ENCODE results near the gene NCOA3. TPM values are rescaled to one million over a fixed set of nuclear protein-coding genes. Genes with fewer than 3 reads are reported as not detected.

NCOA3 gene
- total RNA-seq, 1 experiment from 2014 or later: 23.3 TPM

- no peak overlapping the region for H3K23ac ChIP-seq (ENCODE audit: insufficient read length, low read depth, low read length)
- Mint-ChIP-seq H3K4me1 (peaks cover 2 to 3% of the 10 kb centered on the region in 2 experiments; a peak in 2 of 4 replicates), H3K36me3 (ENCODE audit: insufficient read depth in 1 of 3, low read depth in 3 of 3) (no peaks in the 10 kb centered on the region), H3K4me3 (no peak overlapping the region), H3K9me3 (no peaks in the 10 kb centered on the region), H3K27me3 (ENCODE audit: low read depth) (no peaks in the 10 kb centered on the region), H3K27ac (peak overlapping the region in 1 of 3 experiments; percentile 6; a peak in 1 of 7 replicates)
- no peak overlapping the region for H3T11ph ChIP-seq (ENCODE audit: low read length)
- H4K8ac ChIP-seq (replicated peaks; ENCODE audit: insufficient read length, low read depth, low read length): no peak overlapping the region
- no CpG with 5 or more reads among the region's 4 CpGs for WGBS (ENCODE audit: extremely low coverage, insufficient read length, low lambda C conversion rate)
- H3K4me1 ChIP-seq (ENCODE audit: insufficient read depth, low read length): no peaks in the 10 kb centered on the region
- no peaks in the 10 kb centered on the region for H3K79me1 ChIP-seq (ENCODE audit: insufficient read depth, low read depth, low read length, poor library complexity, severe bottlenecking)
- no peak overlapping the region for H3K4ac ChIP-seq (ENCODE audit: low read depth, low read length)
- no peak overlapping the region for H3K14ac ChIP-seq (ENCODE audit: insufficient read depth, low read length)
- H2BK120ac ChIP-seq (ENCODE audit: low read depth, low read length, poor library complexity, severe bottlenecking): no peak overlapping the region
- H3K4me2 ChIP-seq (ENCODE audit: insufficient read depth, insufficient read length, low read length): no peak overlapping the region
- no peaks in the 10 kb centered on the region for H3K27me3 ChIP-seq (ENCODE audit: insufficient read depth, low read length)
- no peak overlapping the region for H3K9ac ChIP-seq (ENCODE audit: extremely low read depth, insufficient read length, low read length)
- TF ChIP-seq CTCF (conservative IDR thresholded peaks at IDR 0.05): no peak
- H3K56ac ChIP-seq (ENCODE audit: insufficient read length, low read depth, low read length): no peak overlapping the region
- H2AFZ ChIP-seq (ENCODE audit: low read length): no peak overlapping the region
- no peaks in the 10 kb centered on the region for H3K23me2 ChIP-seq (ENCODE audit: insufficient read length, low read depth, low read length, poor library complexity, severe bottlenecking)
- no peaks in the 10 kb centered on the region for H4K20me1 ChIP-seq (ENCODE audit: control insufficient read depth, insufficient read depth, insufficient read length)
- no peak overlapping the region for H4K91ac ChIP-seq (ENCODE audit: insufficient read length, low read depth, low read length)
- H4K5ac ChIP-seq (ENCODE audit: insufficient read length, low read depth, low read length): no peak overlapping the region
- no peak overlapping the region for H2BK5ac ChIP-seq (ENCODE audit: insufficient read length, low read length)
- no peak overlapping the region for H3K27ac ChIP-seq (ENCODE audit: insufficient read length, low read depth, low read length)
- no peak overlapping the region for H2BK15ac ChIP-seq (ENCODE audit: low read depth, low read length)
- no peaks in the 10 kb centered on the region for H3K9me3 ChIP-seq (ENCODE audit: control insufficient read depth, low read depth, low read length)
- no peak overlapping the region for H2AK5ac ChIP-seq (ENCODE audit: insufficient read length, low read length)
- DNase-seq: no peak
- no peak overlapping the region for H2BK20ac ChIP-seq (ENCODE audit: low read depth, low read length, poor library complexity, severe bottlenecking)
- no peak overlapping the region for H3K18ac ChIP-seq (ENCODE audit: insufficient read length, low read depth, low read length)
- no peak overlapping the region for H2BK12ac ChIP-seq (ENCODE audit: insufficient read length, low read depth, low read length)
- H3K79me2 ChIP-seq (ENCODE audit: insufficient read depth, low read length): no peaks in the 10 kb centered on the region
These were observed 48.4 kb upstream of the NCOA3 start for GRCh38 chr20:47453167-47453782.

Measured in H9 (cell line).